Measurements from ENCODE around the gene HOXB9.

HOXB9 gene

GRCh38 chr17:48632579-48633265, 6.6 kb upstream of the HOXB9 start:
- Mint-ChIP-seq H3K9me3 (no peaks in the 10 kb centered on the region), H3K36me3 (ENCODE audit: low read depth) (no peaks in the 10 kb centered on the region), H3K27ac (no peak overlapping the region), H3K4me1 (ENCODE audit: low read depth) (peaks cover 5% of the 10 kb centered on the region), H3K4me3 (no peak overlapping the region), H3K27me3 (peaks cover 98% of the 10 kb centered on the region)
- intact Hi-C loops (cut with micrococcal nuclease) = no loop called here

GRCh38 chr17:48631693-48632578, 5.8 kb upstream of the HOXB9 start:
- Mint-ChIP-seq H3K9me3 (no peaks in the 10 kb centered on the region), H3K27ac (no peak overlapping the region), H3K4me1 (ENCODE audit: low read depth) (peaks cover 5% of the 10 kb centered on the region), H3K4me3 (no peak overlapping the region), H3K36me3 (ENCODE audit: low read depth) (no peaks in the 10 kb centered on the region), H3K27me3 (peaks cover 98% of the 10 kb centered on the region)
- intact Hi-C loops (cut with micrococcal nuclease) = no loop called here

GRCh38 chr17:48630925-48631692, 5.0 kb upstream of the HOXB9 start:
- Mint-ChIP-seq H3K9me3 (no peaks in the 10 kb centered on the region), H3K36me3 (ENCODE audit: low read depth) (no peaks in the 10 kb centered on the region), H3K27ac (no peak overlapping the region), H3K4me3 (no peak overlapping the region), H3K4me1 (ENCODE audit: low read depth) (peaks cover 5% of the 10 kb centered on the region), H3K27me3 (peaks cover 98% of the 10 kb centered on the region)
- intact Hi-C loops (cut with micrococcal nuclease) = no loop called here

GRCh38 chr17:48630009-48630924, 4.1 kb upstream of the HOXB9 start:
- Mint-ChIP-seq H3K9me3 (no peaks in the 10 kb centered on the region), H3K27ac (no peak overlapping the region), H3K36me3 (ENCODE audit: low read depth) (no peaks in the 10 kb centered on the region), H3K27me3 (peaks cover 98% of the 10 kb centered on the region), H3K4me1 (ENCODE audit: low read depth) (peaks cover 11% of the 10 kb centered on the region), H3K4me3 (no peak overlapping the region)
- intact Hi-C loops (cut with micrococcal nuclease) = no loop called here

GRCh38 chr17:48629411-48629759, 3.2 kb upstream of the HOXB9 start:
- Mint-ChIP-seq H3K9me3 (no peaks in the 10 kb centered on the region), H3K27me3 (peaks cover 98% of the 10 kb centered on the region), H3K27ac (no peak overlapping the region), H3K36me3 (ENCODE audit: low read depth) (no peaks in the 10 kb centered on the region), H3K4me3 (no peak overlapping the region), H3K4me1 (ENCODE audit: low read depth) (peaks cover 11% of the 10 kb centered on the region)
- intact Hi-C loops (cut with micrococcal nuclease) = no loop called here

- Mint-ChIP-seq H3K9me3 (no peaks in the 10 kb centered on the region), H3K27me3 (peaks cover 98% of the 10 kb centered on the region), H3K4me3 (no peak overlapping the region), H3K36me3 (ENCODE audit: low read depth) (no peaks in the 10 kb centered on the region), H3K4me1 (ENCODE audit: low read depth) (peaks cover 11% of the 10 kb centered on the region), H3K27ac (no peak overlapping the region)
- intact Hi-C loops (cut with micrococcal nuclease) = no loop called here
Observed at GRCh38 chr17:48628649-48629410, 2.7 kb upstream of the HOXB9 start.

GRCh38 chr17:48627623-48628521, 1.7 kb upstream of the HOXB9 start:
- H3K4me1 Mint-ChIP-seq (ENCODE audit: low read depth) = peaks cover 11% of the 10 kb centered on the region
- H3K27ac Mint-ChIP-seq = no peak overlapping the region
- H3K27me3 Mint-ChIP-seq = peaks cover 98% of the 10 kb centered on the region
- intact Hi-C loops (cut with micrococcal nuclease) = no loop called here
- no peak overlapping the region for H3K4me3 Mint-ChIP-seq
- no peaks in the 10 kb centered on the region for H3K9me3 Mint-ChIP-seq
- H3K36me3 Mint-ChIP-seq (ENCODE audit: low read depth) = no peaks in the 10 kb centered on the region

- H3K4me3 Mint-ChIP-seq = no peak overlapping the region
- H3K36me3 Mint-ChIP-seq (ENCODE audit: low read depth) = no peaks in the 10 kb centered on the region
- intact Hi-C loops (cut with micrococcal nuclease) = no loop called here
- peaks cover 98% of the 10 kb centered on the region for H3K27me3 Mint-ChIP-seq
- H3K4me1 Mint-ChIP-seq (ENCODE audit: low read depth) = peaks cover 11% of the 10 kb centered on the region
- H3K27ac Mint-ChIP-seq = no peak overlapping the region
- no peaks in the 10 kb centered on the region for H3K9me3 Mint-ChIP-seq
Observed at GRCh38 chr17:48627118-48627597, 1.0 kb upstream of the HOXB9 start.

GRCh38 chr17:48625495-48626244, 488 bp downstream of the HOXB9 start:
- H3K27me3 Mint-ChIP-seq = peaks cover 98% of the 10 kb centered on the region
- intact Hi-C loops (cut with micrococcal nuclease) = no loop called here
- H3K9me3 Mint-ChIP-seq = no peaks in the 10 kb centered on the region
- H3K27ac Mint-ChIP-seq = no peak overlapping the region
- H3K36me3 Mint-ChIP-seq (ENCODE audit: low read depth) = no peaks in the 10 kb centered on the region
- peaks cover 11% of the 10 kb centered on the region for H3K4me1 Mint-ChIP-seq (ENCODE audit: low read depth)
- H3K4me3 Mint-ChIP-seq = peak overlapping the region; percentile 73

GRCh38 chr17:48624544-48625494, 1.3 kb downstream of the HOXB9 start:
- Mint-ChIP-seq H3K27ac (no peak overlapping the region), H3K9me3 (no peaks in the 10 kb centered on the region), H3K4me1 (ENCODE audit: low read depth) (peaks cover 11% of the 10 kb centered on the region), H3K4me3 (no peak overlapping the region), H3K27me3 (peaks cover 98% of the 10 kb centered on the region), H3K36me3 (ENCODE audit: low read depth) (no peaks in the 10 kb centered on the region)
- intact Hi-C loops (cut with micrococcal nuclease) = no loop called here

- Mint-ChIP-seq H3K9me3 (no peaks in the 10 kb centered on the region), H3K27me3 (peaks cover 99% of the 10 kb centered on the region), H3K4me1 (ENCODE audit: low read depth) (peaks cover 11% of the 10 kb centered on the region), H3K36me3 (ENCODE audit: low read depth) (no peaks in the 10 kb centered on the region), H3K27ac (no peak overlapping the region), H3K4me3 (no peak overlapping the region)
- intact Hi-C loops (cut with micrococcal nuclease) = no loop called here
Observed at GRCh38 chr17:48624118-48624517, 2.0 kb downstream of the HOXB9 start.
